22Rv1 (cell line): Measurements from ENCODE around the gene POLR2L.

Source experiments
- ZFX ChIP-seq: fragments of 450-650 bp; IDR thresholded peaks from 2 replicates; pipeline ENCODE4 v1.6.1; 2017; ENCODE audit warnings: antibody characterized with exemption, borderline replicate concordance
- TF ChIP-seq, protein P1 (sequence below): fragments of 450-650 bp; IDR thresholded peaks from 2 replicates; pipeline ENCODE4 v1.5.1; 2017; ENCODE audit warnings: mild to moderate bottlenecking

DNA sequence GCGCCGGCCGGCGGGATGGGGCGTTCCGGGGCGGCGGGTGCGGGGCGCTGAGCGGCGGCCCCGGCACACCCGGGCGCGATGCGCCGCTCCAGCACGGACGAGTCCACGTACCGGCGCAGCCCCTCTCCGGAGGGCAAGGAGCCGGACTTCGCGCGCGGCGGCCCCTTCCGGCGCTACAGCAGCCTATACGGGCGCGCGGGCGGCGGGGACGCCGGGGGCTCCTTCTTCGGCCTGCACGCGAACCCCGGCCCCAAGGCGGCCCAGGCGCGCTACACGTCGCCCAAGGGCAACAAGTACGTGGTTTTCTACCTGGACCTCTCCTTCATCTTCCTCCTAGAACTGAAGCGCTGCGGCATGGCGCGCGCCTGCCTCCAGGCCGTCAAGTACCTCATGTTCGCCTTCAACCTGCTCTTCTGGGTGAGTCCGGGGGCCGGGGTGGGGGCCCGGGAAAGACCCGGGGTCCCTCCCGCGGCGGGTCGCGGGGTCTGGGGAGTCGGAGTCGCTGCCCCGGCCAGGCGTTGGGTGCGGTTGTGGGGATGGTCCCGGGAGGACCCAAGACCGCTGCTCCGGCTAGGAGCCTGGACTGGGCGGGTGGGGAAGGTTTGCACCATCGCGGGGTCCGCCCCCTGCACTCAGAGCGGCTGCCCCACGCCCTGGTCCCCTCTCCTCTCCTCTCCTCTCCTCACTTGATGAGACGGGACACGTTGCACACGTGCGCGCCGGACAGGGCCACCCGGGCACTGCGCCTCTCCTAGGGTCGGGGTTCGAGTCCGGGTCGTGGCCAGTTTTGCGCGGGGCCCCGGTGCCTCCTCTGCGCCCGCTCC, 7.8 kb upstream of the POLR2L start:
- TF ChIP-seq, protein P1, sequence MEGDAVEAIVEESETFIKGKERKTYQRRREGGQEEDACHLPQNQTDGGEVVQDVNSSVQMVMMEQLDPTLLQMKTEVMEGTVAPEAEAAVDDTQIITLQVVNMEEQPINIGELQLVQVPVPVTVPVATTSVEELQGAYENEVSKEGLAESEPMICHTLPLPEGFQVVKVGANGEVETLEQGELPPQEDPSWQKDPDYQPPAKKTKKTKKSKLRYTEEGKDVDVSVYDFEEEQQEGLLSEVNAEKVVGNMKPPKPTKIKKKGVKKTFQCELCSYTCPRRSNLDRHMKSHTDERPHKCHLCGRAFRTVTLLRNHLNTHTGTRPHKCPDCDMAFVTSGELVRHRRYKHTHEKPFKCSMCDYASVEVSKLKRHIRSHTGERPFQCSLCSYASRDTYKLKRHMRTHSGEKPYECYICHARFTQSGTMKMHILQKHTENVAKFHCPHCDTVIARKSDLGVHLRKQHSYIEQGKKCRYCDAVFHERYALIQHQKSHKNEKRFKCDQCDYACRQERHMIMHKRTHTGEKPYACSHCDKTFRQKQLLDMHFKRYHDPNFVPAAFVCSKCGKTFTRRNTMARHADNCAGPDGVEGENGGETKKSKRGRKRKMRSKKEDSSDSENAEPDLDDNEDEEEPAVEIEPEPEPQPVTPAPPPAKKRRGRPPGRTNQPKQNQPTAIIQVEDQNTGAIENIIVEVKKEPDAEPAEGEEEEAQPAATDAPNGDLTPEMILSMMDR: no peak
- TF ChIP-seq ZFX: no peak
